ENCODE measurements around the gene OR2L13.
"Not testable (repeated sequence)": the region's sequence is repeated elsewhere in the genome, so short reads cannot be mapped to it uniquely, and the experiment has no call there.

The OR2L13 gene, protein sequence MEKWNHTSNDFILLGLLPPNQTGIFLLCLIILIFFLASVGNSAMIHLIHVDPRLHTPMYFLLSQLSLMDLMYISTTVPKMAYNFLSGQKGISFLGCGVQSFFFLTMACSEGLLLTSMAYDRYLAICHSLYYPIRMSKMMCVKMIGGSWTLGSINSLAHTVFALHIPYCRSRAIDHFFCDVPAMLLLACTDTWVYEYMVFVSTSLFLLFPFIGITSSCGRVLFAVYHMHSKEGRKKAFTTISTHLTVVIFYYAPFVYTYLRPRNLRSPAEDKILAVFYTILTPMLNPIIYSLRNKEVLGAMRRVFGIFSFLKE

DNA sequence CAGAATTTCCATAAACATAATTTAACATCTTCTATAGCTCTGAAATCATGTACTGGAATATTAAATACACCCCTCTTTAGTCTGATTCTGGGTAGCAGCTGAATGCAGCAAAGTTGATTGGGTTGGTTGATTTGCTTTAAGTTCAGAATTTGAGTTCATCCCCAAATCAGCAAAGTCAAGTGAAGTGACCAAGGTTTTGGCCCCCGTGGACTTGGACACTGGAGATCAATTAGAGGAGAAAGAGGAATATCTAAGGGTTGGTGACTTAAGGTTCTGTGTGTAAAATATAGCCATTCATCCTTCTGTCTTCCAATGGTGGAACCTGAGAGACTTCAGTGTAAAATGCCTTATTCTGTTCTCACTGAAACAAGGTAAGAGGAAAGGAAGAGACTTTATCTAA lies at the start of gene OR2L13:
TSS of gene OR2L13 (plus strand) at position 301 of the 400 bp plus-strand sequence. CDS start 4,192 bp downstream, outside the sequence.
- H3K4me3 ChIP-seq (ENCODE audit: low read depth, low read length), result no peak within 1 kb of the TSS

DNA sequence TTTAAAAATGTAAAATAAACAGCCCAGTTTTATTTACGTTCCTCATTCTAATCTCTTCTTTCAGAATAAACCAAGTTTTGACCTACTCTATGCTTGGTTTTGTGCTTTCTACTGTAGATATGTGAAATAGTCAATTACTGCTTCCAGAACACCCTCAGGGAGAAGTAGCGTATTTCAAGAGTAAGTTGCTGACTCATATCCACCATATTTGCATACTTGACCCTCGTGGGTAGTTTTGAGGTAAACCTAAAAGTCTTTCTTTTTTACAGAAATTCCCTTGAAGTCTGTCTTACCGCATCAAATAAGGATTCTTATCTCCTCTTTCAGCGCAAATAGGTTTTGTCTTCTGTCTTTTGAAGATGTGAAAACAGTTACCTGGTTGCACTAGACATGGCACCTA lies 49.8 kb upstream of the OR2L13 start:
- H3K4me3 ChIP-seq (ENCODE audit: low read depth, low read length), result no peak overlapping the region

DNA sequence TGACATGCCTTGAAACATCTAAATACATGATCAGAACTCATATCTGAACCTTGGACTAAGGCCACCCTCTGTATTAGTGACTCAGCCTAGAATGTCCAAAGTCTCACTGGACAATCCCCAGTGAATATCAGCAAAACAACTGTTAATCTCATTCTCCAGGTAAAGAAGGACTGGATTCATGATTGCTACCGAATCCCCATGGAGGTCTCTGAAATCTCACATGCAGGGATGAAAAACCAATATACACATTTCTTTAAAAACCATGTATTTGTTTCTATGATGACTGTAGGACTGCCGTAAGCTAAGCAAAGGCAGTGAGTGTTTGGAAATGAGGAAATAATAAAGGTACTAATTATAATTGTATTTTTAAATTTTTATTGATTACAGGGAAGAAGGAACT lies 48.4 kb upstream of the OR2L13 start, which contains the start of gene OR2L3:
TSS of gene OR2L3 (plus strand) at position 301 of the 400 bp plus-strand sequence. CDS start 13,846 bp downstream, outside the sequence.
- no peak within 1 kb of the TSS for H3K4me3 ChIP-seq (ENCODE audit: low read depth, low read length)

DNA sequence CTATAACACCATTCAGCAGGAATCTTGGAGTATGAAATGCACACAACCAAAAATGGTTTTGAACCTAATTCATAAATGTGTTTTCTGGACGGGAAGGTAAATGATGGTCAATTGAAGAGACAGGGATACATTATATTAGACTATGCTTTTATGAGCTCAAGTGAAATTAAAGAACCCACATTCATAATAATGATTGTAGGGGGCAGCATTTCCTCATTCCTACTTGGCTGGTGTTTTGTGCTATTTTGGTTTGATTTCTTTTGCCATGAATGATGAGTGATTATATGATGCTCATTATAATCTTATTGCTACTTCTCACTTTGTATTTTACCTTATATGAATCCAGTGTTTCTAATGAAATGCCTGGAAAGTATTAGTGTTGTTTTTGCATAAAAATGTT lies 48.0 kb upstream of the OR2L13 start:
- H3K4me3 ChIP-seq (ENCODE audit: low read depth, low read length), result no peak overlapping the region

DNA sequence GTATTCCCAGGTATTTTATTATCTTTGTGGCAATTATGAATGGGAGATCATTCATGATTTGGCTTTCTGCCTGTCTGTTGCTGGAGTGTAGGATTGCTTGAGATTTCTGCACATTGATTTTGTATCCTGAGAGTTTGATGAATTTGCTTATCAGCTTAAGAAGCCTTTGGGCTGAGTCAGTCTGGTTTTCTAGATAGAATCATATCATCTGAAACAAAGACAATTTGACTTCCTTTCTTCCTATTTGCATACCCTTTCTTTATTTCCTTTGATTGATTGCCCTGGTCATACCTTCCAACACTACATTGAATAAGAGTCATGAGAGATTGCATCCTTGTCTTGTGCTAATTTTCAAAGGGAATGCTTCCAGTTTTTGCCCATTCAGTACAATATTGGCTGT lies 40.3 kb upstream of the OR2L13 start:
- H3K4me3 ChIP-seq (ENCODE audit: low read depth, low read length), result no peak overlapping the region

DNA sequence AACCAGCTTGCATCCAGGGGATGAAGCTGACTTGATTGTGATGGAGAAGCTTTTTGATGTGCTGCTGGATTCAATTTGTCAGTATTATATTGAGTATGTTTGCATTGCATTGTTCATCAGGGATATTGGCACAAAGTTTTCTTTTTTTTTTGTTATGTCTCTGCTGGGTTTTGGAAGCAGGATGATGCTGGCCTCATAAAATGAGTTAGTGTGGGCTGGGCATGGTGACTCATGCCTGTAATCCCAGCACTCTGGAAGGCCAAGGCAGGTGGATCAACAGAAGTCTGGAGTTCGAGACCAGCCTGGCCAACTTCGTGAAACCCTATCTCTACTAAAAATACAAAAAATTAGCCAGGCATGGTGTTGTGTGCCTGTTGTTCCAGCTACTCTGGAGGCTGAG lies 39.7 kb upstream of the OR2L13 start:
- no peak overlapping the region for H3K4me3 ChIP-seq (ENCODE audit: low read depth, low read length)

DNA sequence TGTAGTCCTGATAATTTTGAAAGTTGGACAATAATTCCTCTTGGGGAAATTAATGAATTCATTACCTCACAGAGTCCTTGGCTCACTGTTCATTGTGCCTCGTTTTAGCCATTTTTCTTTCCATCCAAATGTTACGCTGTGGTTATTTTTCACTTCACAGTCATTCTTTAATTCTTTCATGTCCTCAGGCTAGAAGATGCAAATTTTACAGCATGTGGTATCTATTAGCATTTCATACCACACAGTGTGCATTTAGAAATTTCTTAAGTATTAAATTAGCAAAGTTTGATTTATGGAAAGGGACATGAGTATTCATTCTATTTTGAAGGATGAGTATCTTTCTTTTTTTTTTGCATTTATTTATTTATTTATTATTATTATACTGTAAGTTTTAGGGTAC lies 29.9 kb upstream of the OR2L13 start:
- no peak overlapping the region for H3K4me3 ChIP-seq (ENCODE audit: low read depth, low read length)

DNA sequence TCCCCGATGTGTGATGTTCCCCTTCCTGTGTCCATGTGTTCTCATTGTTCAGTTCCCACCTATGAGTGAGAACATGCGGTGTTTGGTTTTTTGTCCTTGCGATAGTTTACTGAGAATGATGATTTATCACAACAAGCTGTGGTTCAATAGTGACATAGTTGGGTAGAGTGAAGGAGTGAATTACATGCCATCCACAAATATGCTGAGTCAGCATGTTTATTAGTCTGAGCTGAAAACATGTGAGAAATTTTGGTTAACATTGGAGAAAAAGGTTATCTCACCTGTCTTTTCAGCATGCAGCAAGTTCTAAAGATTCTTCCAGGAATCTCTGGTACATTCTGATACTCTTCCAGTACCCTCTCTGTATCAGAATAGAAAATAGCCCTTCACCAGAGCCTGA lies 29.4 kb upstream of the OR2L13 start:
- no peak overlapping the region for H3K4me3 ChIP-seq (ENCODE audit: low read depth, low read length)

DNA sequence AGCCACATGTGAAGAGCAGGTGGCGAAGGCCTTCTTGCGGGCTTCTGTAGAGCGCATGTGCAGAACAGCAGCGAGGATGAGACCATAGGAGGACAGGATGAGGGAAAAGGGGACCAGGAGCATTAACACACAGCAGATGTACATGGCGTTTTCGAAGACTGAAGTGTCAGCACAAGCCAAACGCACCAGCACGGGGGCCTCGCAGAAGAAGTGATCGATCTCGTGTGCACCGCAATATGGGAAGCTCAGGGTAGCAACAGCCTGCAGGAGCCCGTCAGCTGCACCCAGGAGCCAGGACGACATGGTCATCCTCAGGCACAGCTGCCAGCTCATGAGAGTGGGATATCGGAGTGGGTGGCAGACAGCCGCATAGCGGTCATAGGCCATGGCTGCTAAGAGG lies 11.1 kb upstream of the OR2L13 start:
- not testable (repeated sequence) for H3K4me3 ChIP-seq (ENCODE audit: low read depth, low read length)

DNA sequence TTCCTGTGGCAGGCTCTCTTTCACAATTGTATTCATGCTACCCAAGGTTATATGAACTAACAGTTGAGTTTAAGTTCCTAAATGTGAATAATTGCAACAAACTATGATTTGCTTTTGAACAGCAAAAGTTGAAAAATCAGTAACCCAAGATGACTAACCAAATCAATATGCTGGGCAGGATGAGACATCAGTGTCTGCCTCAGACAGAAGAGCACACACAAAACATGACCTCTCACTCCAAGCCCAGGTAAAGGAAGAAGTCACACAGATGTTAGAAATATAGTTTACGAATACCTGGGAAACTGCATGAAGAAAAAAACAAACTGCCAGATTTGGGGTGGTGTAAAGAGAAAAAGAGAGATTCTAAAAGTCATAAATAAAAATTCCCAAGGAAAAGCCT lies 3.5 kb downstream of the OR2L13 start:
- H3K4me3 ChIP-seq (ENCODE audit: low read depth, low read length), result no peak overlapping the region

DNA sequence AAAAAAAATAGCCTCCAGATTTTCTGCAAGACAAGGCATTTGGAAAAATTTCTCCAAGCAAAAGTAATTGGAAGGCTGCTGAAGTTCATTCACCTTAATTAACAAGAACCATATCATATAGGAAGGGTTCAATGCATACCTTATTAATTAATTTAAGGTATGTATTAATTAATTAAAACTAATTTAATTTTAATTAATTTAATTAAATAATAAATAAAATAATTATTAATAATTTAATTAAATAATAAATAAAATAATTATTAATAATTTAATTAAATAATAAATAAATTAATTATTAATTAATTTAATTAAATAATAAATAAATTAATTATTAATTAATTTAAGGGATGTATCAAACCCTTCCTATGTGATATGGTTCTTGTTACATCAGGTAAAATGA lies 7.9 kb downstream of the OR2L13 start:
- H3K4me3 ChIP-seq (ENCODE audit: low read depth, low read length), result no peak overlapping the region

DNA sequence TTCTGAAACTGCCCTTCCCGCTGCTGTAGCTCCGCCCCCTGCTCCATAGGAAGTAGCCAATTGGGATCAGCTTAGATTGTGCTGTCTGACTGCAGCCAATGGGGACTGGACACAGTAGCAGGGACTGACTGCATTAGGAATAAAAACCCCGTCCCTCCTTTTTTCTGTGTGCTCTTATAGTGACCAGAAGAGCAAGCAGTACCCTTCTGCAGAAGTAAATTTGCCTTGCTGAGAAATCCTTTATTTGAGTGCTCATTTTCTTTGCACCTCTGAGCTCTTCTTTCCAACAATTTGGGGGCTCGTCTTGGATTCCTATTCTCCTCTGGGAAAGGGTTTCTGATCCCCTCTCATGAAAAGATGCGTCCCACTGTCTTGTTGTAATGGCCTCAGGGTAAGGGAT lies 16.2 kb downstream of the OR2L13 start:
- H3K4me3 ChIP-seq (ENCODE audit: low read depth, low read length), result no peak overlapping the region

DNA sequence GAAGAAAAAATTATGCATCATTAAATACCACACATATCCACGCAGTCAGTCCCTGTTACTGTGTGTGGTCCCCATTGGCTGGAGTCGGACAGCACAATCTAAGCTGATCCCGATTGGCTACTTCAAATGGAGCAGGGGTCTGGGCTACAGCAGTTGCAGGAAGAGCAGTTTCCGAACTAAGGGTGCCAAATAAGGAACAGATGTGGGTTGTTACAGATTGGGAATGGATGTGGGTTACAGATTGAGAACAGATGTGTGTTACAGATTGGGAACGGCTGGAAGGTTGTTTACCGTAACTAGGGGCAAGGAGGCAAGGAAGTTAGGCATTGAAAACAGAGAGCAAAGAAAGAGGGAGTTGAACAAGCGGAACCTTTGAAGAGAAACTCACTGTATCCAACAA lies 19.9 kb downstream of the OR2L13 start:
- H3K4me3 ChIP-seq (ENCODE audit: low read depth, low read length), result no peak overlapping the region

DNA sequence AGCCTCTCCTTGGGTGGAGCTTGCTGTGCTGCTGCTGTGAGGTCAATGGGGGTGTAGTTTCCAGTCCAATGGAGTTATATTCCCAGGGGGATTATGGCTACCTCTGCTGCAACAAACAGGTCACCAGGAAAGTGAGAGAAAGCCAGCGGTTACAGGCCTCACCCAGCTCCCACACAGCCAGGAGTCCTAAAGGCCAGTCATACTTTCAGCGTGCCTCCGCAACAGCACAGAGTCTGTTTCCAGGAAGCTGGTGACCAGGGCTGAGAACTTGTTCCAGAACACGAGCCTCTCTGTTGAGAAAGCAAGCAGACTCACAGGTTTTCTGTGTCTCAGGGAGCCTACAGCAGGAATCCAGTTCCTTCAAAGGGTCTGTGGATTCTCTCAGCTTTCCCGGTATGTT lies 32.7 kb downstream of the OR2L13 start:
- no peak overlapping the region for H3K4me3 ChIP-seq (ENCODE audit: low read depth, low read length)

DNA sequence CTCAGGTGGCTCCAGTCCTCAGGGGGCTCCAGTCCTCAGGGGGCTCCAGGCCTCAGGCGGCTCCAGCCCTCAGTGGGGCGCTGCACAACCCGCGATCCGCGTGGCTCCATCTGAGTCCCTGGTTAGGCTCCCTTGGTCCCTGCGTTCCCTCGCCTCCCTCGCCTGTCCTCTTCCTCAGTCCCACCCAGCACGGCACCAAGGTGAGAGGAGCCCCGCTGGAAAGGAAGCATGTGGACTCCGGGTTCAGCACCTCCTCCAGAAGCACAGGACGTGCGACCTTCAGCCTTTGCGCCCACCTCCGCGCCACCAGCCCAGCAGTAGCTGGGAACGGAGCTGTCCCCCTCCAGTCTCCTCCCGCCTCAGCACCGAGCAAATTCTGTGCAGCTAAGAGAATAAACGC lies 41.8 kb downstream of the OR2L13 start:
- H3K4me3 ChIP-seq (ENCODE audit: low read depth, low read length), result no peak overlapping the region

DNA sequence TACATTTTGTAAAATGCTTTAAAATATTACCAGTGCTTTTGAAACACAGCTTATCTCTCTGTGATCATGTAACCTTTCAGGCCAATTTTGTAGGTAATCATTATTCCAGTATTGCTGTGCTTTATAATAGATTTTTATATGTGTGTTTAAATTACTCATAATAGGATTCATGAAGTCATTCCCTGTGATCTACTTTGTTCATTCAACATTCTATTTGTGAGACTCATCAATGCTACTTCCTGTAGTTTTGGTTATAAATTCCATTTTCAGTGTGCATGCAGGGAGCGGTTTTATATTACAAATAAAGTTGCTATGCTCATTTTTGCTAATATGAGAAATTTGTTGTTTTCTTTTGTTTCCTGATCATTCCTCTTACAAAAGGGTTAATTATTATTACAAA lies 45.9 kb downstream of the OR2L13 start:
- H3K4me3 ChIP-seq (ENCODE audit: low read depth, low read length), result no peak overlapping the region

DNA sequence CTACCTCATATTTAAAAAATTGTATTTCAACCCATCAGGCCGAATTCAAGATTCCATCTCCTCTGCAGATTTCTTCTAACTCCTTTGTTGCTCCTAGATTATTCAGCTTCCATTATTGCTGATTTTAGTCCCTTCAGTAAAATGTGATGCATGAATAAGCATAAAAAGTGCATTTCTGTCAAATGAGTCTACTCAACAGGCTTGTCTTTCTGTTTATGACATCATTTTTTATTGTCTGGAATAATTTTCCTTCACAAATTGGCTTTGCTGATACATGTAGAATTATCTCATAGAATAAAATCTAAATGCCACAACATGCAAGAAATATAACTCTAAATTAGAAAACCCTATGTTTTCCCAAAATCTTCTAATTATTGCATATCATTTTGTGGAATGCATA lies 48.3 kb downstream of the OR2L13 start:
- no peak overlapping the region for H3K4me3 ChIP-seq (ENCODE audit: low read depth, low read length)

DNA sequence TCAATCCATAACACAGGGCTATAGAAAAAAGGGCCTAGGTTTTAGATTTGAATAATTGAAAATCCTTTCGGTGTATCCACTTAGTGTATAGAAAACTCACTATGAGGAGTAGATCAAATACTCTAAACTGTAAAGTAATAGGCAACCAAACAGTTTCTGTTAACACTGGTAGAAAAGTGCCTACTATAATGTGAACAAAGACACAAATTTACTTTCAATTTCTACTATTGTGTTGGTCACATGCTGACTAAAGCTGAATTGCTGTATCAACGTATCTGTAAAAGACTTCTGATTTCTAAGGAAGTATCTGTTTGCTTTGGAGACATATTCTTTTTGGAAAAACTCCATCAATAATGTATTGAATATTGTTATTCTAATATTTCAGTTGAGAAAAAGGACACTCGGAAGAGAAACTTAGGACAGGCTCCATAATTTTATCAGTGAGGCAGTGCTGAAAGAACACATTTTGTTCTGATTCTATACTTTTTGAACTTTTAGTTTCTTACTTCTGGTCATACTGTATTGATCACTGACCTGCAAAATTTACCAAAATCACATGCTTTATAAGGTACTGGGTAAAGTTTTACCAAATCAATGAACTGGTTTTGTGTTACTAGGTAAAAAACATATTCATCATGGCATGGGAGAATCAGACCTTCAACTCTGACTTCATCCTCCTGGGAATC lies 49.7 kb downstream of the OR2L13 start, which contains the start of gene OR2M5:
TSS of gene OR2M5 (plus strand) at position 636 of the 686 bp plus-strand sequence. CDS start at position 636, 0 bp downstream.
- no peak within 1 kb of the TSS for H3K4me3 ChIP-seq (ENCODE audit: low read depth, low read length)

All from iPS-11a (cell line).